NCI-H460 (cell line): ENCODE measurements around the gene OR56B1. TPM values are rescaled to one million over a fixed set of nuclear protein-coding genes. Genes with fewer than 3 reads are reported as not detected.
"Not testable (repeated sequence)": the region's sequence is repeated elsewhere in the genome, so short reads cannot be mapped to it uniquely, and the experiment has no call there.

Source experiments
- DNase-seq: peaks from one replicate; pipeline ENCODE4 v3.0.0-alpha.2; 2016; ENCODE audit warnings: low read depth; ENCODE audit errors: extremely low read depth
- polyA plus RNA-seq: library from polyadenylated mRNA; depleted of rRNA; stranded (reverse); fragments of >200 nt; gene quantifications from 2 replicates; pipeline ENCODE4 v1.2.3, GENCODE V29; 2014; cell fraction: nucleus; rRNA removed
- total RNA-seq: library from RNA; depleted of rRNA; stranded (reverse); fragments of >200 nt; shearing (Covaris generic); gene quantifications from 2 replicates; pipeline ENCODE4 v1.2.3, GENCODE V29; 2014; rRNA removed

Gene OR56B1, protein sequence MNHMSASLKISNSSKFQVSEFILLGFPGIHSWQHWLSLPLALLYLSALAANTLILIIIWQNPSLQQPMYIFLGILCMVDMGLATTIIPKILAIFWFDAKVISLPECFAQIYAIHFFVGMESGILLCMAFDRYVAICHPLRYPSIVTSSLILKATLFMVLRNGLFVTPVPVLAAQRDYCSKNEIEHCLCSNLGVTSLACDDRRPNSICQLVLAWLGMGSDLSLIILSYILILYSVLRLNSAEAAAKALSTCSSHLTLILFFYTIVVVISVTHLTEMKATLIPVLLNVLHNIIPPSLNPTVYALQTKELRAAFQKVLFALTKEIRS
- total RNA-seq: not detected in 2 replicates
- polyA plus RNA-seq: not detected in 2 replicates

- no peak for DNase-seq
Measured at GRCh38 chr11:5736396-5736795, at the start of gene OR56B1. OR56B1 (plus strand) TSS chr11:5736448; CDS start chr11:5736517, 69 bp downstream.

DNA sequence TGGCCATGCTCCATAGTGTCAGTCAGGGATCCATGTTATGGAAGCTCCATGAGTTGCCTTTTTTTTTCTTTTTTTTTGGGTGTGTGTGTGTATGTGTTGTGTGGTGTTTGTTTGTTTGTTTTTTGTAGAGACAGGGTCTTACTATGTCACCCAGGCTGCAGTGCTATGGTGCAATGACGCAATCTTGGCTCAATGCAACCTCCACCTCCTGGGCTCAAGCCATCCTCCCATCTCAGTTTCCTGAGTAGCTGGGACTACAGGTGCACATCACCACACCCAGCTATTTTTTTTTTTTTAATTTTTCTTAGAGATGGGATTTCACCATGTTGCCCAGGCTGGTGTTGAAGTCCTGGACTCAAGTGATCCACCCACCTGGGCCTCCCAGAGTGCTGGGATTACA is 47.8 kb upstream of the OR56B1 start:
- no peak for DNase-seq

DNA sequence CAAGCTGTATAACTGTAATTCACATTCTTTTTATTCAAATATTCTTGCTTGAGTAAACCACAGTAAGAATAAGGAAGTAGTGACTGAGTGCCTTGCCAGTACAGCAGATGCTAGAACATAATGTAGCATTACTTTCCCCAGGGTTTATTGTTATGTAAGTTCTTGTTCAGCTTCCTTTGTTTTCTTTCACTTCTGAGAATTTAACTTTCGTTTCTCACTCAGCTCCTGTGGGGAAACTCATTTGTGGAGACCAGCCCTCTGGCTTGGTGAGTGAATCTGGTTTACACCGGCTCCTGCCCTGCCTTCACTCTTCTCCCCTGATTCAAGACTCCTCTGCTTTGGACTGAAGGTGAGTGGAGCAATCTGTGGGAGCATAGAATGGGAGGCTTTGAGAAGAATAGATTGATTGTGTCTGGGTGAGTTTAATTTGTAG is 46.7 kb upstream of the OR56B1 start, which contains the start of gene TRIM22:
Gene TRIM22, plus strand, starts transcription at position 240 of the 433 bp plus-strand sequence. CDS start 6,443 bp downstream, outside the sequence.
- DNase-seq: no peak

GRCh38 chr11:5690216-5690615 is 46.0 kb upstream of the OR56B1 start:
- DNase-seq: no peak

DNA sequence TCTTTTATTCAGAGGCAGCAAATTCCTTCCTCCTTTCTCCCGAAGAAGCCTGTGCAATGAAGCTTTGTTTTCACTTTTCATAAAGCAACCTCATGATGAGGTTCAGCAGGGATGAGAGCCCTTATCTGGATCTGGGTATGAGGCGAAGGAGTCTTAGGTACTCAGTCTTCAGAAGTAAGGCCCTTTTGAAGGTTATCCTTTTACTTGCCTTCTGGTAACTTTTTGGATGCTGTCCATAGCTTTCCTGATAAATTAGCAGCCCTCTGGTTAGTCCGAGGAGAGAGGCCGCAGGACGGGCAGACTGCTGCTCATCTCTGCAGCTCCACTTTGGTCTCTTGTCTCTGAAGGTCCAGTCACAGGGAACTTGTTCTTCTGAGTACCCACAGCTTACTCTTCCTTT is 45.5 kb upstream of the OR56B1 start:
- no peak for DNase-seq

DNA sequence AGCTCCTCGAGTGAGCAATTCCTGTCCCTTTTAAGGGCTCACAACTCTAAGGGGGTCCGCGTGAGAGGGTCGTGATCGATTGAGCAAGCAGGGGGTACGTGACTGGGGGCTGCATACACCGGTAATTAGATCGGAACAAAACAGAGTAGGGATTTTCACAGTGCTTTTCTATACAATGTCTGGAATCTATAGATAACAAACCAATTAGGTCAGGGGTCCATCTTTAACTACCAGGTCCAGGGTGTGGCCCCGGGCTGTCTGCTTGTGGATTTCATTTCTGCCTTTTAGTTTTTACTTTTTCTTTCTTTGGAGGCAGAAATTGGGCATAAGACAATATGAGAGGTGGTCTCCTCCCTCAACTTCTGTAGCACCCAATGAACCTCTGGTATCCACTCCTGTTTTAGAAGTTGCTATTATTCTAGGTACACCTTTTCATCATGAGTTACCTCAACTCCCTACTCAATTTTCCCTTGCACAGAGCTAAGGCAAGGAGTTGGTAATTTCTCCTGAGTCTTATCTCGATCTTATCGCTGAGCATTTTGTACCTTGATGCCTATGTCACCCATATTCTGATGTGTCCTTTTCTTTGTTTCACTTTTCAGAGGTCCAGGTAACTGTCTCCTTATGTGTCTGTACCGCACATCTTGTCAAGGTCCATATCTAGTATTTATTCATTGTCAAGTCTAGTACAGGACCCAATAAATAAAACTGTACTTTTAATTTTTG is 44.8 kb upstream of the OR56B1 start:
- not testable (repeated sequence) for DNase-seq

GRCh38 chr11:5691964-5692361 is 44.3 kb upstream of the OR56B1 start:
- no peak for DNase-seq

DNA sequence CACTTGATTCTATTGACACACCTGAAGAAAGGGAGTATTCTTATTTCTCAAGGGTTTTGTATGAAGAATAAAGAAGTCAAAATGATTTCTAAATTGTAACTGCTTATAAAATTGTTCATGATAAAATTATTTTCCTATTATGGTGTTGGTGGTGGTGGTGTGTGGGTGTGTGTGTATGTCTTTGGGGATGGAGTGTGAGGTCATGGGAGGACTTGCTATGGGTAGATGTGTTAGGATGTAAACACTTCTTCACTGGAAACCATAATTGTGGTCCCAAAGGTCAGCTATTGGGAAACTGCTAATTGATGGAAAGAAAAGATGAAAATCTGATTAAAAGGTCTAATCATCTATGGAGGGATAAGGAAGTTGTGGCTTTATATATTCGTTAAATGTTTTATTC is 41.6 kb upstream of the OR56B1 start:
- no peak for DNase-seq

DNA sequence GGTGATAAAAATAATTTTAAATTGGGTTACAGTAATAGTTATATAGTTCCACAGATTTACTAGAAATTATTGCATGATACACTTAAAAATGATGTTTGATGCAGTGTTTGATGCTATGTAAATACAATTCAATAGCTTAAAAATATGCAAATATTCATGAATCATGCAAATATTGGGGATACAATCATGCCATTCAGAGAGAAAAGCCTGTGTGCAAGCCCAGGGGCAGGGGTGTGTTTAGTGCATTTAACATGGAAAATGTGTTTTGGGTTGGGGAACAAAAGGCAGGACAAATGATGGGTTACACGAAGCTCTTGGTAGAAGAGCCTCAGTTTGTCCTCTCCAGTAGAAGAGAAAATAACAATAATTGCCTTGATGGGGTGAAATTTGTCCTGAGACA is 40.7 kb upstream of the OR56B1 start:
- no peak for DNase-seq

- no peak for DNase-seq
Measured at GRCh38 chr11:5696210-5696609, 40.0 kb upstream of the OR56B1 start.

DNA sequence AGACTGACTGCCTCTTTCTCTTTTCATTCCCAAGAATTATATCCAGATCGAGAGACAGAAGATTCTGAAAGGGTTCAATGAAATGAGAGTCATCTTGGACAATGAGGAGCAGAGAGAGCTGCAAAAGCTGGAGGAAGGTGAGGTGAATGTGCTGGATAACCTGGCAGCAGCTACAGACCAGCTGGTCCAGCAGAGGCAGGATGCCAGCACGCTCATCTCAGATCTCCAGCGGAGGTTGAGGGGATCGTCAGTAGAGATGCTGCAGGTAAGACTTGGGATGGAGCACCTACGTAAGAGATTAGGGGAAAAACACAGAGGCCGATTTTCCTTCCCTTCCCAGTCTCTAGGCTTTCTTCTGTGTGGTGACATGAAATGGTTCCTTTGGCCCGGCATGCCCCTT is 38.0 kb upstream of the OR56B1 start:
- no peak for DNase-seq

- no peak for DNase-seq
Measured at GRCh38 chr11:5700421-5701054, 35.7 kb upstream of the OR56B1 start.

DNA sequence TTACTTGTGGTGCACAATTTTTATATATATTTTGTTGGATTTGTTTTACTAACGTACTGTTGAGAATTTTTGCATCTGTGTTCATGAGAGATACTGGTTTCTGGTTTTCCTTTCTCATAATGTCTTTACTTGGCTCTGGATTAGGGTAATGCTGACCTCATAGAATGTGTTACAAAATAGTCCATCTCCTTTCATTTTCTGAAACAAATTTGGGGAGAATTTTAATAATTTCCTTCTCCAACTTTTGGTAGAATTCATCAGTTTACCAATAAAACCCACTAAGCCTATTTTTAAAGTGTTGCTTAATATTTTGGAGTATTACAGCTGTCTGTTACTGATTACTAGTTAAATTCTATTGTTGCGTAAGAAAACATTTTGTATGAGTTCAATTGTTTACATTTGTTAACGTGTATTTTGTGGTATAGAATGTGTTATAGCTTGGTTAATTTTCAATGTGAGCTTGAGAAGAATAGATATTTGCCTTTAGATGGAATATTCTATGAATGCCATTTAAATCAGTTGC is 35.1 kb upstream of the OR56B1 start:
- DNase-seq: no peak

GRCh38 chr11:5703741-5704536 is 32.3 kb upstream of the OR56B1 start:
- DNase-seq: no peak

- no peak for DNase-seq
Measured at GRCh38 chr11:5705688-5706087, 30.6 kb upstream of the OR56B1 start.

DNA sequence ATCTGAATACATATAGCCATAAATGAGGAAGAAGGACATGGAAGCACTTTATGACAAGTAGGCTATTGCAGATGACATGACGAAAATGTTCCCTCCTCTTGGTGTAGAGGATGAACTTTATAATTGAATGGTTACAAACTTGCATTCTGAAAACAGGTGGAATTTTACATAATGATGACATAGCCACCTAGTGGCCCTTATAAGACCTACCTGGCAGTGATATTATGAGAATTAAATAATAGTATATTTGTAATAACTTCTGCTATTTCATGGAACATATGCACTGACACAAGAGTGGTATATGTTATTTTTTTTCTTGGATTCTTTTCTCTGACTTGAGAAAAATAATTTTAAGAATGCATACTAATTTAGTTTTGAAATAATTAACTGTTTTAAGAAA is 23.7 kb upstream of the OR56B1 start:
- no peak for DNase-seq

- DNase-seq: no peak
Measured at GRCh38 chr11:5713695-5714094, 22.6 kb upstream of the OR56B1 start.

- not testable (repeated sequence) for DNase-seq
Measured at GRCh38 chr11:5716518-5716917, 19.7 kb upstream of the OR56B1 start.

DNA sequence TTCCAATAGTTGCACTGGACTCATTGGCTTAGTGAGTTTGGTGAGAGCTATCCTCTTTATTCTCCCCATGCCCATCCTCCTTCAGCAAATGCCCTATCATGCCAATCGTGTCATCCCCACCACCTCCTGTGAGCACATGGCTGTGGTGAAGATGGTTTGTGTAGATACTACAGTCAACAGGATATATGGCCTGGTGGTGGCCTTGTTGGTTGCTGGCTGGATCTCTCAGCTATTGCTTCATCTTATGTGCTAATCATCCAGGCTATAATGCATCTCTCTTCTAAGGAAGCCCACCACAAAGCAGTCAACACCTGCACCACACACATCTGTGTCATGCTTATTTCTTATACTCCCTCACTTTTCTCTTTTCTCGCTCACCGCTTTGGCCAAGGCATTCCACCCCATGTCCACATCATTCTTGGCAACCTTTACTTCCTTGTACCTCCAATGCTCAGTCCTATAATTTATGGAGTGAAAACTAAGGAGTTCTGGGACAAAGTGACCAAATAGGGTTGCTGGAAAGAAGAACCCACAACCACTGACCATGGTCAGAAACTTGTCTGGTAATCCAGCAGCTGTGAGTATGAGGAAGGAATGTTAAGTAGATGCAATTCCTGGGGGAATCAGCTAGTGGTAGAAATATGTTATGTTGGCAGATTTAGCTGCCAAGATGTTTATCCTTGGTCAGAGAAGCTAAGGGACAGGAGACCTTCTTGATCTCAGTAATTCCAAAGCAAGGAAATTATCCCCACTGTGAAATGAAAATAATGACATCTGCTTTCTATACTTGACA is 16.3 kb upstream of the OR56B1 start:
- no peak for DNase-seq

GRCh38 chr11:5722622-5723021 is 13.6 kb upstream of the OR56B1 start:
- no peak for DNase-seq
